ENCODE data around the gene HIC1. TPM values are rescaled to one million over a fixed set of nuclear protein-coding genes. Genes with fewer than 3 reads are reported as not detected.

The HIC1 gene
- total RNA-seq, 5 donors from 2014 or later (not counting 1 experiment from before 2014, with no cell fraction given), result 3.2 to 12.3 (median 8.4) TPM

DNA sequence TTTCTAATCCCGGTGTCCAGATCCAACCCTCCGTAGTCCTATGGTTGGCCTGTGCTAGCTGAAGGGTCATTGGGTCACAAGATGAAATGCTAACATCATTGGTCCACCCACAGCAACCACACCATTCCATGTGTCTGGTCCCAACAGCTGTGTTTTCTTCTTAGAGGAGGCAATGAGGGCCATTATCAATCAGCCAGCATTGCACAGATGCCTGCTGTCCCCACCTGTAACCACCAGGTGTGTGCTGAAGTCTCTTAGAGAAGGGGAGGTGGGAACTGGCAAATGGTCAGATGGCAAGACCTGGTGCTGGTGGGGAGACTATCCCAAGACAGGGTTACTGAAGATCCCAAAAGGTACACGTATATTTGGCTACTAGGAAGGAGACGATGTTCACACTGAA is 37.4 kb downstream of the HIC1 start:
- Mint-ChIP-seq H3K27ac (peak overlapping the region; percentile 11 to 44), H3K36me3 (peaks cover 5% of the 10 kb centered on the region), H3K9me3 (no peaks in the 10 kb centered on the region), H3K4me3 (peak overlapping the region in 1 of 3 donors; percentile 9), H3K27me3 (no peaks in the 10 kb centered on the region), H3K4me1 (peaks cover 50 to 58% (median 52%) of the 10 kb centered on the region in 3 donors)
- Histone ChIP-seq H3K27me3 (replicated peaks in 1 of 2; ENCODE audit: control insufficient read depth in 2 of 2, extremely low read depth in 1 of 2, insufficient read depth in 2 of 2, low read length in 1 of 2) (no peaks in the 10 kb centered on the region), H3K4me3 (ENCODE audit: control insufficient read depth in 1 of 2, extremely low read depth in 1 of 2, low read length in 1 of 2) (no peak overlapping the region), H3K36me3 (ENCODE audit: control insufficient read depth in 2 of 2, extremely low read depth in 1 of 2, insufficient read depth in 1 of 2, low read length in 1 of 2) (peaks cover 4 to 8% of the 10 kb centered on the region in 2 donors), H3K27ac (ENCODE audit: low read length) (no peak overlapping the region), H3K9me3 (no peaks in the 10 kb centered on the region), H3K4me1 (ENCODE audit: control insufficient read depth in 1 of 2, extremely low read depth in 1 of 2, insufficient read depth in 2 of 2, low read length in 2 of 2) (peaks cover 29 to 37% of the 10 kb centered on the region in 2 experiments)
- no peak for DNase-seq
- no peak for ATAC-seq (replicated peaks in 1 of 4)
- 96% methylated on average over 4 of the region's 4 CpGs for WGBS (ENCODE audit: insufficient coverage)
- ChIA-PET POLR2A (interaction anchor here in 1 of 2 donors (0.6 kb wide), 1 partner anchor 322 kb away, joined by 5 read pairs; no protein-coding TSS in a partner anchor), CTCF (interaction anchor here in 1 of 2 donors (0.6 kb wide), 1 partner anchor 26 kb away, joined by 3 read pairs; no protein-coding TSS in a partner anchor)

DNA sequence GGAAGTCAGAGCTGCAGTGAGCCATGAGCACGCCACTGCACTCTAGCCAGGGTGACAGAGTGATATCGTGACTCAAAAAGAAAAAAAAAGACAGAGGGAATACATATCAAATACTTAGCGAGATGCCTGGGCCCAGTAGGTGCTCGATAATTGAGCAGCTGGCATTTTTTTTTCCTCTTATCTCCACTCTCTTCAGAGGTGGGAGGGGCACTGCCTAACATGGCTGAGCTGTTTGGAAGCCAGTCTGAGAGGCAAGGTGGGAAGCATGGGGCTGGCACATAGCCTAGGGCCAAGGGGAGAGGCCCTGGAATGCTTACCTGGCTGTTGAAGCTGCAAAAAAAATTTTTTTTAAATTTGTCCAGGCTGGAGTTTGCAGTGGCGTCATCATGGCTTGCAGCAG is 38.4 kb downstream of the HIC1 start:
- POLR2A ChIA-PET, result no interaction called here
- 100% methylated on average over 2 of the region's 5 CpGs for WGBS (ENCODE audit: insufficient coverage)
- no peak for DNase-seq
- H3K4me1 ChIP-seq (ENCODE audit: control insufficient read depth in 1 of 2, extremely low read depth in 1 of 2, insufficient read depth in 2 of 2, low read length in 2 of 2), result peaks cover 18 to 26% of the 10 kb centered on the region in 2 experiments
- H3K27me3 ChIP-seq (replicated peaks in 1 of 2; ENCODE audit: control insufficient read depth in 2 of 2, extremely low read depth in 1 of 2, insufficient read depth in 2 of 2, low read length in 1 of 2), result no peaks in the 10 kb centered on the region
- H3K4me3 ChIP-seq (ENCODE audit: control insufficient read depth in 1 of 2, extremely low read depth in 1 of 2, low read length in 1 of 2), result no peak overlapping the region
- Mint-ChIP-seq H3K9me3 (no peaks in the 10 kb centered on the region), H3K27me3 (no peaks in the 10 kb centered on the region), H3K27ac (no peak overlapping the region), H3K4me1 (peaks cover 41 to 52% (median 42%) of the 10 kb centered on the region in 3 donors), H3K36me3 (peaks cover 12% of the 10 kb centered on the region), H3K4me3 (no peak overlapping the region)
- peaks cover 4 to 8% of the 10 kb centered on the region in 2 donors for H3K36me3 ChIP-seq (ENCODE audit: control insufficient read depth in 2 of 2, extremely low read depth in 1 of 2, insufficient read depth in 1 of 2, low read length in 1 of 2)
- H3K9me3 ChIP-seq, result no peaks in the 10 kb centered on the region
- CTCF ChIA-PET, result interaction anchor here in 1 of 2 donors (0.7 kb wide), 1 partner anchor 44 kb away, joined by 3 read pairs; no protein-coding TSS in a partner anchor
- ATAC-seq (replicated peaks in 1 of 4), result no peak
- H3K27ac ChIP-seq (ENCODE audit: low read length), result no peak overlapping the region

DNA sequence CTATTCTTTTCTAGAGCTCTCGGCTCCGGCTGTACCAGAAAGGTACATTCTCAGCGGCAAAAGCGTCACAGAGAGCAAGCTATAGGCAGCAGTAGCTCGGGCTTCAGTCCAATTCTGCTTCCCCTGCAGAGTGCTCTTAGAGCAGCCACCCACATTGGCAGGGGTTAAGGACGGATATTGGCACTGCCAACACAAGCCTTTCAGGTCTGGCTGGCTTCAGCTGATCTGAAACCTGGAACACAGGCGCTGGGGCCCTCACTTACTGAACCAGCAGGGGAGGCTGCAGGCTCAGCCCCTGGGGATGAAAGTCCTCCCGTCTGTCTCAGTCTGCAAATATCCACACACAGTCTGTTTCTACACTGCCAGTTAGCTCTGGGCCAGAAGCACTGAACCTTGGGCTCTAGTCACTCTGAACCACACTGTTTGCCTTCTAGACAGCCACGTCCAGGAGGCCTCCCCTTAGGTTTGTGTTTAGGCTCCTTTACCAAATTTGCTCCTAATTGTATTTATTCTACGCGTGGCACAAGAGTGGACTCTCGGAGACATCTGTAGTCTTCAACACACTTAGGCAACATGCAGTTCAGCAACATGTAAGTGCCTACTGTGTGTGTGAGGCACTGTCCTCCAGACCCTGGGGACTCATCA is 40.1 kb downstream of the HIC1 start:
- Mint-ChIP-seq H3K27me3 (no peaks in the 10 kb centered on the region), H3K36me3 (peaks cover 13% of the 10 kb centered on the region), H3K9me3 (no peaks in the 10 kb centered on the region), H3K27ac (no peak overlapping the region), H3K4me3 (no peak overlapping the region), H3K4me1 (peaks cover 25 to 36% (median 26%) of the 10 kb centered on the region in 3 donors)
- DNase-seq (no peak), ATAC-seq (replicated peaks in 1 of 4) (no peak)
- H3K4me1 ChIP-seq (ENCODE audit: control insufficient read depth in 1 of 2, extremely low read depth in 1 of 2, insufficient read depth in 2 of 2, low read length in 2 of 2), result peaks cover 4 to 13% of the 10 kb centered on the region in 2 experiments
- 94% methylated on average over 8 of the region's 12 CpGs for WGBS (ENCODE audit: insufficient coverage)
- CTCF ChIA-PET, result no interaction called here
- POLR2A ChIA-PET, result no interaction called here
- no peak overlapping the region for H3K4me3 ChIP-seq (ENCODE audit: control insufficient read depth in 1 of 2, extremely low read depth in 1 of 2, low read length in 1 of 2)
- no peaks in the 10 kb centered on the region for H3K9me3 ChIP-seq
- no peak overlapping the region for H3K27ac ChIP-seq (ENCODE audit: low read length)
- no peaks in the 10 kb centered on the region for H3K27me3 ChIP-seq (replicated peaks in 1 of 2; ENCODE audit: control insufficient read depth in 2 of 2, extremely low read depth in 1 of 2, insufficient read depth in 2 of 2, low read length in 1 of 2)
- H3K36me3 ChIP-seq (ENCODE audit: control insufficient read depth in 2 of 2, extremely low read depth in 1 of 2, insufficient read depth in 1 of 2, low read length in 1 of 2), result peaks cover 7 to 8% of the 10 kb centered on the region in 2 donors

DNA sequence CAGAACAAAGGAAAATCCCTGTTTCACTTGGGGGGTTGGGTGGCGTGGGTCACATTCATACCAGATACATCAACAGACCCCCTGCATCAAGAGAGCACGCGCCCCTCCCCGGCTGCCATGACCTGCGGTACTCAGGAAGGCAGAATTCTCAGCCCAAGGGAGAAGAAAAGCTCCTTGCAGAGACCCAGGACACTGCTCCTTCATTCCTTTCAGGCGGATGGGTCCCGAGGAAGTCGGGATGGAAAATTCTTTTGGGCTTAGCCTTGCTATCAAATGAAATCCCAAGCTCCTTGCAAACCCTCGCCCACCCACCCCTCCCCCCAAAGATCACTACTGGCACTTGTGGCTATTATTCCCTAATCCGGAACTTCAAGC is 40.6 kb downstream of the HIC1 start:
- Mint-ChIP-seq H3K27me3 (no peaks in the 10 kb centered on the region), H3K9me3 (no peaks in the 10 kb centered on the region), H3K36me3 (peaks cover 13% of the 10 kb centered on the region), H3K27ac (no peak overlapping the region), H3K4me1 (peaks cover 20 to 31% (median 20%) of the 10 kb centered on the region in 3 donors), H3K4me3 (no peak overlapping the region)
- ChIA-PET CTCF (no interaction called here), POLR2A (no interaction called here)
- ATAC-seq (replicated peaks in 1 of 4) (no peak), DNase-seq (no peak)
- H3K9me3 ChIP-seq, result no peaks in the 10 kb centered on the region
- H3K4me3 ChIP-seq (ENCODE audit: control insufficient read depth in 1 of 2, extremely low read depth in 1 of 2, low read length in 1 of 2), result no peak overlapping the region
- H3K27ac ChIP-seq (ENCODE audit: low read length), result no peak overlapping the region
- peaks cover 0 to 7% of the 10 kb centered on the region in 2 experiments for H3K4me1 ChIP-seq (ENCODE audit: control insufficient read depth in 1 of 2, extremely low read depth in 1 of 2, insufficient read depth in 2 of 2, low read length in 2 of 2)
- no peaks in the 10 kb centered on the region for H3K27me3 ChIP-seq (replicated peaks in 1 of 2; ENCODE audit: control insufficient read depth in 2 of 2, extremely low read depth in 1 of 2, insufficient read depth in 2 of 2, low read length in 1 of 2)
- H3K36me3 ChIP-seq (ENCODE audit: control insufficient read depth in 2 of 2, extremely low read depth in 1 of 2, insufficient read depth in 1 of 2, low read length in 1 of 2), result peaks cover 7 to 8% of the 10 kb centered on the region in 2 donors
- WGBS (ENCODE audit: insufficient coverage), result 90% methylated on average over 3 of the region's 10 CpGs

DNA sequence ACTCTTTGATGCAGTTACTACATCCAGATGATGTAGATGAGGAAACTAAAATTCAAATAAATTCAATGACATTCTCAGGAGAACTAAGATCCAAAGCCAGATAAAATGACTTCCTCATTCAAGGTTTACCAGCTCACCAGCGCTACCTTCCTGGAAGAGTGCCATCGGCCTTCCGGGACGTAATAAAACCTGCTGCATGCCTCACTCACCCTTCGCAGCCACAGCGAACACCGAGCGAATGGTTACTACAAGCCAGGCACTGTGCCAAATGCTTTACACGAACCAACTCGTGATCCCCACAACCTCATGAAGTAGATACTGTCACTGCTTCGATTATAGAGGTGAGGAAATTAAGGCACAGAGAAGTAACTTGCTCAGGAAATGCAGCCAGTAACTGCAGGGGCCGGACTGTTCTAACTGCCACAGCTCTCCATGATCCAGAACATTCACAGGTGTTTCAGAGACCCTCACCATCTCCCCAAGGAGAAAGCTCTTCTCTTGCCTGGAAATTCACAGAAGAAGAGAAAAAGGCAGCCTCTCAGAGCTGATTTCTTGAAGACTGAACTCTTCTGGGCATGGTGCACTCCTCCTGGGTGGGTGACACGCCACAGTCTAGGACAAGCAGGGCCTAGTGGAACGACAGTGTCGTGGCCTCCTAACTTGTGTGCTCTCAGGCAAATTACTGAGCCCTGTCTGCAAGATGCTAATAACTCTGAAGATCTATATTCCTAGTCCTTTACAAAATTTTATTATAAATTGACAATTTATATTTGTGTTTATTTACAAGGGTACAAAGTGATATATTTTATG is 46.8 kb downstream of the HIC1 start:
- Mint-ChIP-seq H3K9me3 (no peaks in the 10 kb centered on the region), H3K4me3 (peak overlapping the region in 1 of 3 donors; percentile 49), H3K4me1 (peaks cover 16 to 32% (median 23%) of the 10 kb centered on the region in 3 donors), H3K27ac (peak overlapping the region; percentile 23 to 66), H3K36me3 (peaks cover 23% of the 10 kb centered on the region), H3K27me3 (no peaks in the 10 kb centered on the region)
- peak; percentile 67 to 95 (median 87) for ATAC-seq (replicated peaks in 1 of 4)
- 73% methylated on average over 8 of the region's 15 CpGs for WGBS (ENCODE audit: insufficient coverage)
- H3K27ac ChIP-seq (ENCODE audit: low read length), result peak overlapping the region; percentile 22
- peaks cover 0 to 10% of the 10 kb centered on the region in 2 experiments for H3K4me1 ChIP-seq (ENCODE audit: control insufficient read depth in 1 of 2, extremely low read depth in 1 of 2, insufficient read depth in 2 of 2, low read length in 2 of 2)
- H3K36me3 ChIP-seq (ENCODE audit: control insufficient read depth in 2 of 2, extremely low read depth in 1 of 2, insufficient read depth in 1 of 2, low read length in 1 of 2), result peaks cover 0 to 14% of the 10 kb centered on the region in 2 donors
- ChIA-PET POLR2A (no interaction called here), CTCF (interaction anchor here in 1 of 2 donors (1.0 kb wide), 1 partner anchor 143 kb away, joined by 5 read pairs; no protein-coding TSS in a partner anchor)
- peak in 34 of 35 experiments; percentile 32 to 79 (median 60) for DNase-seq
- H3K9me3 ChIP-seq, result no peaks in the 10 kb centered on the region
- no peaks in the 10 kb centered on the region for H3K27me3 ChIP-seq (replicated peaks in 1 of 2; ENCODE audit: control insufficient read depth in 2 of 2, extremely low read depth in 1 of 2, insufficient read depth in 2 of 2, low read length in 1 of 2)
- H3K4me3 ChIP-seq (ENCODE audit: control insufficient read depth in 1 of 2, extremely low read depth in 1 of 2, low read length in 1 of 2), result no peak overlapping the region
